CD4-positive, alpha-beta T cell treated with Interleukin-21 for 1 hour (primary cell): ENCODE data around the gene CDKN1B.
"Not testable (repeated sequence)": the region's sequence is repeated elsewhere in the genome, so short reads cannot be mapped to it uniquely, and the experiment has no call there.

Experiments
- DNase-seq: peaks from one replicate; pipeline ENCODE4 v3.0.0-alpha.2; 2020

Gene CDKN1B

DNA sequence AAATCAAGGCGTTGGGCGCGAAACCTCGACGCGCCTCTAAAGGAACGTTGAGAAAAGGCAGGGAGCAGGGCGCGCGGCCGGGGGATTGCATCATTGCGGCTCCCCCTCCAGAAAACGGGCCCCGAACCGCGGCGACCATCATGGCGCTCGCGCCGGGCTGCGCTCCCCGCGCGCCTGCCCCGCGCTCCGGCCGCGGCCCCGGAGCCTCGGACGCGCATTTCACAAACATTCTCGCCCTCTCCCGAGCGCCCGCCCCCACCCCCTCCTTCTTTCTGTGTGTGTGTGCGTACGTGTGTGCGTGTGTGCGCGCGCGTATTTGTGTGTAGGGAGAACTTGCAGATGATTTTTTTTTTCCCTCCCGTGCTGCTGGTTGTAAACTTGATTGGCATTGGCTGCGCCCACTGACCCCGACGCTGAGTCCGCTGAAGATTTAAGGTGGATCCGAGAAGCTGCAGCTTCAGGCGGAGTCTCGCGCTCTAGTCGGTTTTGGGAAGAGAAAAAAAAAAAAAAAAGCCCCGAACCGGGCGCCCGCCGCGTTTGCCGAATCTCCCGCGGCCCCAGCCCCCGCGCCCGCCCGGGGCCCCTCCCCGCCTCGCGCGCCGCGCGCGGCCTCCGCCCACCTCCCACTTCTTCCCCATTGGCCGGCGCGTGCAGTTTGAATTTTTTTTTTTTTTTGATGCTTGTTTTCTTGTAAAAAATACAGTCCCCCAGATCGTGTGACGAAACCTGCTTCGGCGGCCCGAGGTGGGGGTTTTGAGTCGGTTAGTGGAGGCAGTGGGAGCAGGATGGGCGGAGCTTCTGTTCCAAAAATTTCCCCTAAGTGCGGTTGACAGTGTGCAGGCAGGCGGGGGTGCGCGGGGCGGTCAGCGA is 8.2 kb downstream of the CDKN1B start:
- DNase-seq = peak; percentile 97

DNA sequence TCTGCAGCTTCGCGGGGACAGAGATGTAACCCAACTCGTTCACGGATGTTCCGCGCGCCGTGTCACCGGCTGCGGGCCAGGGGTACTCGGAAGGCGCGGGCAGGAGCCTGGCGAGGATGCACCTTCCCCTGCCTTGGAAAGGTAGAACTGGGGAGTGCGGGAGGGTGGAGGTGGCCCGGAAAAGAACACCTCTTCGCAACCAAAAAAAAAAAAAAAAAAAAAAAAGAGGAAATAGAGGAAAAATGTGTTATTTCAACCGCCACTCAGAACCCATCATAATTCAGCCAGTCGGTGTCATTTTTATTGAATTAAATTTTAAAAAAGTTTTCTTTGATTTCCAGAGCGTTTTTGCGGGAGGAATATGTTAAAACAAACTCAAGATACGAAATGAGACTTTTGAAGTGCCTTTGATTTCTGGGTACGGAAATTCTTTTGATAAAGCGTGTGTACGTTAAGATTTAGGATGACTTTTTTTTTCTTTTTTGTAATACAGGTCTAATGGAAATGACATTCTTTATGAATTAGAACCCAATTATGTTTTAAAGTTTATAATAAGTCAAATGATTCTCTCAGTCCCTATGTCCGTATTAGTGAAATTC is 8.9 kb downstream of the CDKN1B start:
- DNase-seq = no peak

DNA sequence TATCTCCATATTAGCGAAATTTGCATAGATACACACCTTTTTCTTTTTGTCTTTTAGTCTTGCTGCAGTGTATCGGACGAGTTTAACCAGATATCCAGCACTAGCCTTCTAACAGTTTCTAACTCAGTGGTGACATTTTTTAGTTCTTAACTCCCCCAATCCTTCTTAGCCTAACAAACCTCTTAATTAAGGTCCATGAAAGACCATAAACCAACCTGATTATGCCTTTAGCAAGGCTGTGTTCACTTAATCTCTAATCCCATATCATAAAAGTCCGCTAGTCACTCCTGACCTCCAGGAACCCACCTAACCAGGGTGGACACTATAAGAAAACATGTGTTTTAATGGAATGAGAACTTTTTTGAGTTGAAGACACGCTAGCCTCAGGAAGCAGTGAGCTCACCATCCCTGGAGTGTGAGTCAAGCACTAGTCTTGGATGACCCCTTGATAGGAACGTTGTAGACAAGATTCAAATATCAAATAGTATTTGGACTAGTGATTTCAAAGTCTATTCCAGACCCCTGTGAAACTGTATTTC is 9.5 kb downstream of the CDKN1B start:
- DNase-seq = no peak

DNA sequence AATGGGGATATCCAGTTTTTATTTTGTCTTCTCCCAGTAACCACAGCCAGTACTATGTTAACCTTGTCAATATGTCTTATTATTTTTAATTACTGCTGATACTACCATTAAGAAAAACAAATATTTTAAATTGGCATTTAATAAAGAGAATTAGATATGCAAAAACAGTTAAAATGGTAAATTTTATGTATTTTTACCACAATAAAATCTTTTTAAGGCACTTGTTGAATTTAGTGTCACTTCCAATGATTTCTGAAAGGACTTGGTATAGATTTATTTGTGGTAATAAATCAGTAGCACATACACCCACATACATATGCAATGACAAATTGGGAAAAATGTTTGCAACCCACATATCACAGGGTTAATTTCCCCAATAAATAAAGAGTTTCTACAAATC is 14.0 kb downstream of the CDKN1B start:
- DNase-seq = no peak

GRCh38 chr12:12731785-12732184 is 14.6 kb downstream of the CDKN1B start:
- no peak for DNase-seq

DNA sequence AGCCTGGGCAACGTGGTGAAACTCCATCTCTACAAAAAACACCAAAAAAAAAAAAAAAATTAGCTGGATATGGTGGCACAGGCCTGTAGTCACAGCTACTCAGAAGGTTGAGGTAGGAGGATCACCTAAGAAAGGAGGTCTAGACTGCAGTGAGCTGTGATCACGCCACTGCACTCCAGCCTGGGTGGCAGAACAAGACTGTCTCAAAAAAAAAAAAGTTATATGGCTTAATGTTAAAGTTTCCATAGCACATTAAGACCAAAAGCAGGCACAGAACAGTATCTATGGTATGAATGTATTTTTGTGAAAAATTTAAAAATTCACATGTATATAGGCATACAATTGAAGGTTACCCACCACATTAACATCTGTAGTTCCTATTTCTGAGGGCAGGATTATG is 15.9 kb downstream of the CDKN1B start:
- DNase-seq = no peak

DNA sequence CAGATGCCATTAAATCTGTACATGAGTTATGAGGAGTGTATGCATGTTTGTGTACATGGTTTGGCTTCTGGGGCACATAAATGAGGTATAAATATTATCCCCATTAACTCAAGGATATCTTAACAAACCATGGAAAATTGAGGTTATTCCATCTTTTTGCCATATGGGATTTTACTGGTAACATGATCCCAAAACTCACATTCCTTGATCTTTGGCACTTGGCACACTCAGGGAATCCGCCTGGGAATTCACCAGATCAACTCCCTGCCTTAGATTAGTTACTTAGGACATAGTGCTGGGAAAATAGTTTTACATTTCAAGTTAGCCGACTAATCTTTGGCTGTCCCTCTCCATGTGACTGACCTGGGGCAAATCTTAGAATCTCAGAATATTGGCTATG is 16.9 kb downstream of the CDKN1B start:
- DNase-seq = no peak

DNA sequence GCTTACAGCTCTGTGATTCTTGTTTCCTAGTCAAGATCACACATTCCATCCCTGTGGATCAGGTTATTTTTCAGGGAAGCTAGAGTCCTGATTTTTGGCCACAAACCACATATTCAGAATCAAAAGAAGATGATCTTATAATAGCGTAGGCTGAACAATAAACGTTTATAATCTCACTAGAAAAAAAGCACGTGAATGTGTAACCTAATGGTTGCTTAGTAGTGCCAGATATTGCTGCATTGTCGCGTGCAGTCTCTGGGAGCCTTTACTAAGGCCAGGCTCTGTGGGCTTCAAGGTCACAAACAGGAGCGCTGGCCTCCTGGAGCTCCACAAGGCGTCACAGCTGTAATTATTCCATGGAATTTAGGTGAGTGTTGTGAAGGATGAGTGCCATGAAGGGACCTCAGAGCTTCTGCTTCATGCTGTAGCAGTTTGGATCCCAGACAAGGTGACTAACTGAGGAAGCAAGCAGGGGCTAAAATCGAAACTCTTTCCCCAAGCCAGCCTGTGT is 17.4 kb downstream of the CDKN1B start:
- no peak for DNase-seq

DNA sequence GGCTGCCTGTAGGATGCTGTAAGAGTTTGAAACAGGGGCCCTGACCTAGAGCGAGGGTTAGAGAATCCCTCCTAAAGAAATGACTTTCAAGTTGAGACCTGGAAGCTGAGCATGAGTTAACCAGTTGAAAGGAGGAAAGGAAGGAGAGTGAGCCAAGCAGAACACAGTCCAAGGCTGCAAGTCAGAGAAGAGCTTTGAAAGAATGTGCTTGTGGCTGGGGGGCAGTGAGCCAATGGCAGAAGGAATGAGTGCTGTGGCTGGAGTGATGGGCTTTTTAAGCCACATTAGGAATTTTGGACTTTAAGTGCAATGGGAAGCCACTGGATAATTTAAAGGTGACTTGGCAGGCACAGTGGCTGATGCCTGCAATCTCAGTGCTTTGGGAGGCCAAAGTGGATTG is 18.1 kb downstream of the CDKN1B start:
- DNase-seq = no peak

DNA sequence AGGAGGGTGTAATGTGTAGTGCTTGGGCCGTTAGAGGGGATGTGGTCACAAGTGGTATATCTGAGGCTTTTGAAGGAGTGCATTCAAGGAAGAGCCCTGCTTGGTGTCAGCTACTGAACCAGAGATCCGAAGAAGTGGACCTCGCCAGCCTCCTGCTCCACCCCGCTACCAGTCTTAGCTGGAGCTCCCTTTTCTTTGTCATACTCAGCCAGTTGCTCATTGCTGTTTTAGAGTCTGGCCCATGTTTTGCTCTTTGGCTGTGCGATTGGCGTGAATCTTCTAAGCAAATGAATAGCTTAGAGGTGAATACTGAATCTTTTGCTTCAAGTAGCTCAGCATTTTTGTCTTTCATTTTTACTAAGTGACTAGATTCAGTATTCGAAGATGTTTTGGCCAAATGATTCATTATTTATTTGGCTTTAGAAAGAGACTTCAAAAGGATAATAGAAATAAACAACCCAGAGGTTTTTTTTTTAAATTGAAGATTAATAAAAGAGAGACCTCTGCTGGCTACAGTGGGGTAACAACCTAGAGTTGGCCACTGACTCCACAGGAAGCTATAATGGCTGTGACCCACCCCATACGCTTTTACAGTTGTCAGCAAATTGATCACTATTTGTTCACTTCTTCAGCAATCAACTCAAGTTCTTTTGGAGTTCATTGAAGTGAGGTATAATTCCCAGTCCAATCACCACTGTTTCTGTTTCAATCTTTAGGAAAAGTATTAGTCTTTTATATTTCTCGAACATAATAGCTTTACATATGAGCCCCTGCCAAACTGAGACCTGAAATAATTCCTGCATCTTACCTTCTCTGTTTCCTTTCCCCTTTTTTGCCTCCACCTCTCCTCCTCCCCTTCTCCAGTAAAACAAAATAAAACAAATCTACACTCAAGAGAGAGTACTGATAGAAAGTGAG is 19.9 kb downstream of the CDKN1B start:
- DNase-seq = peak; percentile 74

GRCh38 chr12:12738152-12738551 is 21.0 kb downstream of the CDKN1B start:
- DNase-seq = not testable (repeated sequence)

DNA sequence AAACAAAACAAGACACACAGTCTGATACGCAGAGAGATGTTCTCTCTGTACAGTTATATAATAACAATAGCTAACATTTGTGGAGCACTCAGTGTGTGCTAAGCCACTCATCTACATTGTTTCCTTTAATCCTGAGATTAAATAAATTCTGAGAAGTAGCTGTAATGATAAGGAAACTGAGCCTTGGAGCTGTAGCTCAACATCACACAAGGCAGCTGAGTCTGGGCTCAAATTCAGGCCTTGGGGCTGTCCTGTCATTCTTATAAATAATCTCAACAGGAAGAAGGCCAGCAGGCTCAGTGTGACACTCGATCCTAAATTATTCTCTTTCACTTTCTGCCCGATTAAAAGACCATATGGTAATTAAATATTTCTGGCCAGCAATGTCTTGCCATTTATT is 24.5 kb downstream of the CDKN1B start:
- no peak for DNase-seq

DNA sequence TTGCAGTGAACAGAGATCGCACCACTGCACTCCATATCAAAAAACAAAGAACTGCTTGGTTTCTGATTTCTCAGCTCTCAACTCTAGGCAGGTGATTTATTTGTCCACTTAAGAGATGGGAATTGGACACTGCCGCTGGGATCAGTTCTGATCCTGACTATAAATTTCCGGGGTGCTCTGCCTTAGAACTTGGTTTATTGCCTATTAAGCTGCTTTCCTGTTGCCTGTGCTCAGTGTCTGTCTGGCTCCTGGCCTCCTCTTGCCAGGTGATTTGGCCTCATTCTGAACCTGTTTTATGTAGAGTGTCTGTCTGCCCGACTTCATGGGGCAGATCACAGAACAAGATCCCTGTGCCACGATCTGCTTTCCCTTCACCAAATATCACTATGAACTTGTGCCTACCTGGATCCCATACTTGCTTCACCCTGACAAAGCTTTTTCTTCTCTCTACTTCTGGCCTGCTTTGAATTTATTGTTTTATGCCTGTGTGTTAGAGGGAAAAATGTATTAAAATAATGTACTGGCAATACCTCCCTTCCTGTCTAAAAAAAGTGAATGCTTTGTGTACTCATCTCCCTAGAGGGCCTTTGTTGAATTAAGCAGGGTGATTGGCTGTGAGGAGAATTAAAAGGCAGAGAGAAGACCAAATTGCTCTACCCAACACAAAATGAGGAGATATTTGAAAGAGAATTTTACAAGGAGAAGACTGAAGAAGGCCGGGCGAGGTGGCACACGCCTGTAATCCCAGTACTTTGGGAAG is 27.6 kb downstream of the CDKN1B start:
- DNase-seq = no peak

DNA sequence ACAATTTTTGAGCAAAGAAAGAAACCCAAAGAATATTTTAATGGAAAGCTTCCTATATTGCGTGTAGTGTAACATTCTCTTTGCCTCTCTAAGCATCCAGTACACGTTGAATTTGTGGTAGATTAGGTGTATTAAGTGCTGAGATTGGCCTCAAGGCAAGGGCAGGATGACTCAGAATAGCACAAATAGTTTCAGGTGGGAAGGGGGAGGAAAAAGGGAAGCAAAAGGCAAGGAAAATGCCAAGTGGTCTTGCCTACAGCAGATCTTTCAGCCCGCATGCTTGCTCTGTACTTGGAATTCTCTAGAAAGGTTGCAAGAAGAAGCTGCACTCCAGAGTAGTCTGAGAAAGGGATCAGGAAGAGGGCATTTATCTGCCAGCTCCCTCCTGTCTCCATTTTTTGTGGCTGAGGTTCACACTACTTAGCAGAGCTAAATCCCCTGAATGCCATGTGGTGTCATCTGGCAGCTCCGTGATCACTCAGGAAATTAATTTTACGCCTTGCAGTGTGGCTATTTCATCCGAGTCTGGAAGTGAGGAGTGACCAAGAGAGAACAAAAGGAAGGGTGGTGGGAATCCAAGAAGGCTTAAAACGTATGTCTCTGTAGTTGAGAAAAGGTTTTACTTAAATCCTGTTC is 28.5 kb downstream of the CDKN1B start:
- DNase-seq = no peak

GRCh38 chr12:12747278-12747677 is 30.1 kb downstream of the CDKN1B start:
- no peak for DNase-seq

DNA sequence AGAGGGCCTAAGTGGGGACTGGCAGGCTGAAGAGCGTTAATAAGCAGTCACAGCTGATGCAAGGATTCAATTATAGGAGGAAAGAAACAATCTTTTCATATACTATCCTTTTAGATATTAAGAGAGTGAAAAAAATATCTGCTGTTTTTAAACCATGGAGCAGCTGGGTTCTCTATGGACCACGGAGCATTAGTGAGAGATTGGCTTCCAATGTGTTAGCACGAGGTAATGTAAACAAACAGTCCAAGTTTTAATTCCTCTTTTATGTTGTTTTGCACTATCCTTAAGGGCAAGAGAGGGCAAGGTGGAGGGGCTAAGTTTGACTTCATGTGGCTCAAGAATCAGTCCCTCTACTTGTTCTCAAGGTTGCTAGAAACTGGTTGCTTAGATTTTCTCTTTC is 30.9 kb downstream of the CDKN1B start:
- DNase-seq = no peak

- DNase-seq = no peak
Measured at GRCh38 chr12:12749433-12749832, 32.3 kb downstream of the CDKN1B start.

DNA sequence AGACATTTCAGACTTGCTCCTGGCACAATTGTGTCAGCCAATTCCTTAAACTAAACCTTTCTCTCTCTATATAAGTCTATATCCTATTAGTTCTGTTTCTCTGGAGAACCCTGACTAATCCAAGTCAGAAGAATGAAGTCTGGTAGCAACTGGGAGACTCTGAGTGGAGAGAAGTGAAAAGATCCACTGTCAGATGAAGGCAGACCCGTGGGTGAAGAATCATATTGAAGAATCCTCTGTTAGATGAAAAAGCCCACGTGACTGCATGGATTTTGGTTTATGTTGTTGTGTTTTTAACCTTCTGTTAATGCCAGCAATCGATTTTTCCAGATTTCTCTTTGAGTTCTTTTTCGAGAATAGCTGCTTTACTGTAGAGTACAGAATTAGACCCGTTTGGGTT is 38.8 kb downstream of the CDKN1B start:
- no peak for DNase-seq

DNA sequence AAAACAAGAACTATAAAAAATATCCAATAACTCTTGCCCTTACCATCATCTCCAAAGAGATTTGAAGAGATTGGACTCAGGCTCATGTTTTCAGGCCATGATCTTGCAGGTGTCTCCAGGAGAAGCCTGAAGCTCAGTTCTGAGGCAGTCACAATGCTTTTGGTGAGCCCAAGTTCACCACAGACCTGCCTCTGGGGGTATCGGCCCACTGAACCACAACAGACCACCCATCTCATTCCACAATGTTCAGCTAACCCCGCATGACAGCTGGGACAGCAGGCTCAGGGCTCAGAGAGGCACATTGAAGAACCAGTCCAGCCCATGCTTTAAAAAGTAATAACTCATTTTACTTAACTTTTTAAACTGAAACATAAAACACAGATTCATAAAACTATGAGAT is 40.0 kb downstream of the CDKN1B start:
- DNase-seq = no peak

- no peak for DNase-seq
Measured at GRCh38 chr12:12759234-12759915, 42.2 kb downstream of the CDKN1B start.

- no peak for DNase-seq
Measured at GRCh38 chr12:12764824-12765223, 47.7 kb downstream of the CDKN1B start.
